Mucosa of rectum (tissue), 2 donors: ENCODE data around the gene RPS3.

Source experiments
- H3K27ac ChIP-seq, 2 donors: one replicate each; pipeline ENCODE4 v1.7.0; 2013; ENCODE audit warnings: inconsistent platforms in 2 of 2, low read depth in 2 of 2, low read length in 2 of 2
- H3K27me3 ChIP-seq, 2 donors: one replicate each; pipeline ENCODE4 v1.7.0; 2013; ENCODE audit warnings: low read length in 2 of 2; ENCODE audit not compliant: control insufficient read depth in 2 of 2, insufficient read depth in 2 of 2
- H3K36me3 ChIP-seq, 2 donors: one replicate each; pipeline ENCODE4 v1.7.0; 2013; ENCODE audit warnings: low read length in 2 of 2; ENCODE audit not compliant: control insufficient read depth in 2 of 2, insufficient read depth in 2 of 2
- H3K4me1 ChIP-seq, 2 donors: one replicate each; pipeline ENCODE4 v1.7.0; 2013; ENCODE audit warnings: low read length in 2 of 2, mild to moderate bottlenecking in 1 of 2; ENCODE audit not compliant: control insufficient read depth in 2 of 2, insufficient read depth in 2 of 2
- H3K4me3 ChIP-seq, 2 donors: one replicate each; pipeline ENCODE4 v1.7.0; 2013; ENCODE audit warnings: low read length in 2 of 2
- H3K9ac ChIP-seq, 2 donors: one replicate each; pipeline ENCODE4 v1.7.0; 2013; ENCODE audit warnings: low read length in 2 of 2, low read depth in 1 of 2, mild to moderate bottlenecking in 1 of 2
- H3K9me3 ChIP-seq, 2 donors: one replicate each; pipeline ENCODE4 v1.7.0; 2013; ENCODE audit warnings: low read length in 2 of 2; ENCODE audit not compliant: control insufficient read depth in 2 of 2
- donor health status: healthy.
- donor health status: Normal muscosa, but diverticular disease.

Gene RPS3

DNA sequence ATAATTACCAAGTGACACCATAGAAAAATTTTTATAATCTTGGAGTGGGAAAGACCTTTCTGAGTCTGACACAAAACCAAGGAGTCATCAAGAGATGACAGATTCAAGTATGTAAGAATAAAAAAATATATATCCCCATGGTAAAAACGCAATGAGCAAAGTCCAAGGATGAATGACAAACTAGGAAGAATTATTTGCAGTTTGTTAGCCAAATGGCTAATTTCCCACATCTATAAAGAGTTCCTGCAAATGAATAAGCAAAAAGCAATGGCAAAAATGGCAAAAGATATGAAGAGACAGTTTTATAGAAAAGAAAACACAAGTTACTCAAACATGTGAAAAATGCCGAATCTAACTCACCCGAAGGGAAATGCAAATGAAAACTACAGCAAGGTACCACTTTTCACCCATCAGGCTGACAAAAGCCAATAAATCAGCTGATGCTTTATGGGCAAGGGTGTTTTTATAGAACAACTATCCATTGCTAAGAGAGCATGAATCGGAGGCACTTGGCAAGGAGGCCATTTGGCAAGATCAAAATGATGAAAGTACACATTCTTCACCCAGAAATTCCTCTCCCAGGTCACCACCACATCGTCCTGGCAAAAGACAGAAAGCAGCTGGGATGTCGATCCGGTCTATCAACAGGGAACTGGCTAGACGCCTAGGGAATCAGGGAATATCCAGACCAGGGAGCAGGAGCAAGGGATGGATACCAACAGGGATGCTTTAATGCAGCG is 54.8 kb downstream of the RPS3 start:
- no peak overlapping the region for H3K27ac ChIP-seq
- no peaks in the 10 kb centered on the region for H3K4me1 ChIP-seq
- H3K27me3 ChIP-seq: peaks cover 0 to 2% of the 10 kb centered on the region in 2 donors
- no peaks in the 10 kb centered on the region for H3K9me3 ChIP-seq
- no peak overlapping the region for H3K4me3 ChIP-seq
- H3K36me3 ChIP-seq: no peaks in the 10 kb centered on the region
- H3K9ac ChIP-seq: no peak overlapping the region

DNA sequence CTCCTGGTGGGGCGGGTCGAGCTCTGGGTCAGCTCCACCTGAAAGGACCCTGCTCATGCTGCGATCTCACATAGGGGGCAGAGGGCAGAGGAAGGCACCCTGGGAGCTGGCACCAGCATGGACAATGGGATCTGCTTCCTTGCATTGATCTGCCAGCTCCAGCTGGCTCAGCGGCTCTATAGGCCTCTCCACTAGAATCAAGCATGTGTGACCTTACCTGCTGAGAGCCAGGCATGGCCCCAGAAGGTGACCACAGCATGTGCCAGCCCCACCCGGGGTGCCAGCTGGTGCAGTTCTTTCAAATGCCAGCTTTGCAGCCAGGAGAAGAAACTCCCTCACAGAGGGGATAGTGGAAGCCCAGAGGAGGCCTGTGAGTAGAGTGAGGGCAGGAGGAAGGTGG is 55.7 kb downstream of the RPS3 start:
- Histone ChIP-seq H3K9ac (no peak overlapping the region), H3K4me3 (no peak overlapping the region), H3K9me3 (no peaks in the 10 kb centered on the region), H3K27ac (no peak overlapping the region), H3K36me3 (no peaks in the 10 kb centered on the region), H3K27me3 (peaks cover 0 to 2% of the 10 kb centered on the region in 2 donors), H3K4me1 (no peaks in the 10 kb centered on the region)
